ENCODE data around the gene RBM48.
"Not testable (repeated sequence)": the region's sequence is repeated elsewhere in the genome, so short reads cannot be mapped to it uniquely, and the experiment has no call there.

RBM48 gene

DNA sequence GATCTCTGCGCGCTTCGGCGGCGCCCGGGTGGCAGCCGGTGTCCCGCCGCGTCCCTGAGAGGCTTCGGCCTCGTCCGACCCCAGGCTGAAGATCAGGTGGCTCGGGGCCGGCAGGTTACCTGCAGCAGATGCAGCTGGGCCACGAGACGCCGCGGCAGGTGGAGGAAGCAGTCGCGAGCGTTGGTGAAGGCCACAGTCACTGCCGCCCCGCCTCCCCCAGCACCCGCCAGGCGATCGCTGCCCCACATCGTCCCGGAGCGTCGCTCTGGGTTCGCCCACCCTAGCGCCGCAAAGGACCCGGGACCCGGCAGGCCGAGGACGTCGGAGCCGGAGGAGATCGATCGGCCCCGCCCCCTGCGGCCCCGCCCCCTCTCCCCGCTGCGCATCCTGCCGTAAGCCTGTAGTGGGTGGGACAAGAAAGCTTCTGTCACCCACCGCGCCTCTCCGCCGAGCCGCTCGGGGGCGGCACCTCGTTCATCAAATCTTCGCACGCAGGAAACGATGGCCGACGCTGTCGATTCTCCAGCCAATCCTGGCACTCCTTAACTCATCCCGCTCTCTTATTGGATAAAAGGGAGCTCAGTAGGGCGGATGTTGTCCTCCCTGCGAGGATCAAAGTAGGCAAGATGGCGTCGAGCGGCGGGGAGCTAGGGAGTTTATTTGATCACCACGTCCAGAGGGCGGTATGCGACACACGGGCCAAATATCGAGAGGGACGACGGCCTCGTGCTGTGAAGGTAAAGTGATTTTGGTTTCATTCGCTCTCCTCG is at the start of gene RBM48, which contains the start of gene PEX1:
Gene RBM48, plus strand, starts transcription at position 608 of the 770 bp plus-strand sequence. Its CDS starts 19 bp downstream, at position 627.
Gene PEX1, minus strand, starts transcription at position 333 of the 770 bp plus-strand sequence. Its CDS starts 85 bp downstream, at position 248.
- DNase-seq, result peak; percentile 98

GRCh38 chr7:92479146-92479545 is 49.4 kb upstream of the RBM48 start:
- DNase-seq, result not testable (repeated sequence)

DNA sequence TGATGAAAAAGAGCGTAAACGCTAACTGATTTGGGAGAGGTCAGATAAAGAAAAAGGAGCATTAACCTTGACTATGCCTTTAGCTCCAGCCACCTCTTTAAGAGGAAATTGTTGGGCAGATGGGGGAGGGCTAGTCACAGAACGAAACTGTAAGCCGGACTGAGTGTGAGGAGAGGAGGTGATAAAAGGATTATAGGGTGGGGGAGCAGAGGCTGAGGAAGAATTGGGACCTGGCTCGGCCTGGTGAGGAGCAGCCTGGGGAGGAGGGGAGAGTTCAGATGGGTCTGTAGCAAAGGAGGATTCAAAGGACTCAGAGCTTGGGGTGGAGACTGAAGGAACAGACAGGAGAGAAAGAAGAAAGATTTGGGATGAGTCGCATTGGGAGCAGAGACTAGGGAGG is 45.0 kb upstream of the RBM48 start:
- DNase-seq, result not testable (repeated sequence)

DNA sequence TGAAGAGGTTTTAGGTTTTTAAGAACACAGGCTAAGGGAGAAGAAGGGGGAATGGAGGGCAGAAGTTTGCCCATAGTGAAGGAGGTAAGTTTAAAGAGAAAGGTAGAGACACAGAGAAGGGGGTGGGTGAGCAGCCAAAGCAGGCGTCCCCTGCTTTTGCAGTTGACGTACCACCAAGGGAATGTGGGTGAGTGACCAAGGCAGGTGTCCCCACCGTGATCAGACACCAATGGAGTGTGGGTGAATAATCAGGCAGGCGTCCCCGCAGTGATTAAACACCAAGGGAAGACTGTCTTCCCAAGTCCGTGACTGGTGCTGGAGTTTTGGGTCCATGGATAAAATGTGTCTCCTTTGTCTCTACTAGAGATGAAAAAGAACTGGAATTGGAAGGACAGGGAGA is 44.4 kb upstream of the RBM48 start:
- DNase-seq, result not testable (repeated sequence)

GRCh38 chr7:92485267-92485892 is 43.2 kb upstream of the RBM48 start:
- no peak for DNase-seq

DNA sequence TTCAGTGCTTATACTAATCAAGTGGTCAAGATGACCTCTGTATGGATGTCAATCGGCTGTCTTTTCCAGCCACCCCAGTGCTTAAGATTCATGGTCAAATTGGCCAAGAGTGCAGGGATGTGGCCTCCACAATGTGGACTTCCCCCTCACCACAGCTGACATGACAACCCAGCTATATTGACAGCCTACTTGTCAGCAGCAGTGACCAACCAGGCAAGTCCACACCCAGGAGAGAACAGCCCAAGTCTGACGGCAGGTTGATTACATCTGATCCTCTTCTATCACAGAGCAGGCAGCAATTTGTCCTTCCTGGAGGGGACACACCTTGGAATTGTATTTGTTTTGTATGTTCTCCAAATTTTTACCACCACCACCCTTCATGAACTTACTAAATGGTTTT is 42.6 kb upstream of the RBM48 start:
- DNase-seq, result no peak

DNA sequence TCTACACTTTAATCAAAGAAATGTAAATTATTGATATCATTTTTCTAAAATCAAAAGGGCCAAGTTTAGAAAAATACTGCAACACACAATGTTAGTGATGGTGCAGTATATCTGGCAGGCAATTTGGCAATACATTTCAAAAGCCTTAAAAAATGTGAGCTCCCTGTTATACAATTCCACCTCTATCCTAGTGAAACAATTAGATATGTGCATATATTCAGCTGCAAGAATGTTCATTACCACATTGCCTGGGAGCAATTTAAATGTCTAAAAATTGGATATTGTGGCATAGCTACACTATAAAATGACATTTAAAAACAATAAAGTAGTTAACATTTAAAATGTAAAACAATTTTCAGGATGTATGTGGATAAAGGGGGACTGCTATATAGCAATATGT is 40.8 kb upstream of the RBM48 start:
- DNase-seq, result no peak

DNA sequence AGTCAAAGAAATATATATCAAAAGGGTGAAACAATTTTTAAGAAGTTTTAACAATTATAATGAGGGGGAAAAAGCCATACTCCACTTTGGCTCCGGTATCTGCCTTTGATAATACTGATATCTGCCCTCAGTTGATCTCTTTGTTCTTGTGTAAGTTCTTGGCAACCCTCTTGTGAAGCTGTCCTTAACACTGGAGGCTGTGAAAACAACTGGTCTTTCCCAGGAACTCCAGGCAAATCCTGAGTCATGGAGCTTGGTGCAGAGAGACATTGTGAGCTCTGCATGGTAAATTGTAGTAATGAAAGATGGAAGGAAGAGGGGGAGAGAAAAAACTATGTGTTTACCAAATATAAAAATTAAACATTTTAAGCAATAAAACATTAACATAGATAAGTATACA is 39.0 kb upstream of the RBM48 start:
- DNase-seq, result no peak

- DNase-seq, result no peak
Measured at GRCh38 chr7:92496876-92497275, 31.7 kb upstream of the RBM48 start.

GRCh38 chr7:92498557-92498956 is 30.0 kb upstream of the RBM48 start:
- no peak for DNase-seq

DNA sequence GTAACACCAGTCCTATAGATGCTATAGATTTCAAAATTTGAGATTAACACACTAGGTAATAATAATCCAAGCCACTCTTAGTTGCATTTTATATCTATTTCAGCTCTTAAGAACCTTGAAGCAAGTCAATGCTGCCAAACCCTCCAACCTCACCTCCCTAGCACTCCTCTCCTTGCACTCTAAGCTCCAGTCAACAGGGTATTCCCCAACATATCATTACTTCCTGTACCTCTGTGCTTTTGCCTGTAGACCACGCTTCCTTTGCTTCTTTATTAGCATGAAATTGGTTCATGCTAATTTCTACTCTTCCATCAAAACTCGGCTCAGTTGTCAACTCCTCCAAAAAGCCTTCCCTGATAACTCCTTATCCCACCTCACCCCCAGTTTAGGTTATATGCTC is 24.8 kb upstream of the RBM48 start:
- DNase-seq, result no peak

GRCh38 chr7:92504563-92504962 is 24.0 kb upstream of the RBM48 start:
- DNase-seq, result no peak

- no peak for DNase-seq
Measured at GRCh38 chr7:92506363-92506762, 22.2 kb upstream of the RBM48 start.

DNA sequence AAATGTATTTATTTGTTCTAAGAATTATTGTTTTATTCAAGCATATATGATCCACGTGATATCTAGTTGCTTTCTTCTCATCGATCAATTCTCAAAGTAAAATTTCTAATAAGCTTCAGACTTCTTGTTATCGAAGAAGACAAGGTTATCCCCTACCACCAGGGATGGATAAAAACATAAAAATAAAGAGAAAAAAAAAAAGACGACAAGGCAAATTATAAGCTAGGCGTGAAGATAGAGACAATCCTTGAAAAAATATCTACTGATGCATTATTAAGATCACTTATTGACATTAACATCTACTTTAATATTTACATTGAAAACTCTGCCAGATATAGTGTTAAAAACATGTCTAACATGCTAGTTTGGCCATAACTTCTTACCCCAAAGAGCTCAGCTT is 19.6 kb upstream of the RBM48 start:
- DNase-seq, result no peak

DNA sequence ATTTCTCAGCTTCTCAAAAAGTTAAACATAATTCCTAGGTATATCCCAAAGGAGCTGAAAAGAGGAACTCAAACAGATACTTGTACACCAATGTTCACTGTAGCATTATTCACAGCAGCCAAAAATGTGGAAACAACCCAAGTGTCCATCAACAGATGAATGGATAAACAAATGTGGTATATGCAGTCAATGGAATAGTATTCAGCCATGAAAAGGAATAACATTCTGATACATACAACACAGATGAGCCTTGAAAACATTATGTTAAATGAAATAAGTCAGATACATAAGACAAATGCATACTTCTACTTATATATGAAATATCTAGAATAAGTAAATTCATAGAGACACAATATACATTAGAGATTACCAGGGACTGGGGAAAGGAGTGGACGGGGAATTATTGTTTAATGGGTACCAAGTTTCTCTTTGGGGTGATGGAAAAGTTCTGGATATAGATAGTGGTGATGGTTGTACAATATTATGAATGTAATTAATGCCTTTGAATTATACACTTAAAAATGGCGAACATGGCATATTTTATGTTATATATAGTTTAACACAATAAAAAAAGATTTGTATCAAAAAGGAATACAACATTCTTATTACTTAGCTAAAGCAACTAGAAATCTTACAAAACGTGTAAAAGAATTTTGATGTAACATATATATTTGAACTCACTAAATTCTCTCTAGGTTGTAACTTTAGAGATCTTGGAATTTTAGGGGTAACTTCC is 15.3 kb upstream of the RBM48 start:
- DNase-seq, result no peak

- no peak for DNase-seq
Measured at GRCh38 chr7:92517631-92518030, 11.0 kb upstream of the RBM48 start.

DNA sequence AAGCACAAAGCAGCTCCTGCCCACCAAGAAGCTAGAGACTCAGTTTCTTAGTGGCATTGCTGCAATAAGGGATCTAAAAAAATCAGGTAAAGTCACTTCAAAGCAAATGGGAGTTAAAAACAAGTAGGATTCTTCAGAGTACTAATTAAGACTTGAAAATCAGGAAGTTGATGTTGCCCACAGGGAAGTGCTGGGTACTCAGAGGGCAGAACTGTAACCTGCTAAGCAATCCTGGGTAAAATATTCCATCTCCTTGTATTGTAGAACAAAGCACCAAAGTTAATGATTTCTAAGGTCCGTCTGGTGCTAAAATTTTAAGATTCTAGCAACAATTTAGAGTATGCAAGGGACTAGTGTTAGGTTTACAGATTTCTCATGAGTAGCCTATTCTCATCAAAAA is 8.6 kb upstream of the RBM48 start:
- DNase-seq, result no peak

- DNase-seq, result no peak
Measured at GRCh38 chr7:92523110-92523509, 5.5 kb upstream of the RBM48 start.

DNA sequence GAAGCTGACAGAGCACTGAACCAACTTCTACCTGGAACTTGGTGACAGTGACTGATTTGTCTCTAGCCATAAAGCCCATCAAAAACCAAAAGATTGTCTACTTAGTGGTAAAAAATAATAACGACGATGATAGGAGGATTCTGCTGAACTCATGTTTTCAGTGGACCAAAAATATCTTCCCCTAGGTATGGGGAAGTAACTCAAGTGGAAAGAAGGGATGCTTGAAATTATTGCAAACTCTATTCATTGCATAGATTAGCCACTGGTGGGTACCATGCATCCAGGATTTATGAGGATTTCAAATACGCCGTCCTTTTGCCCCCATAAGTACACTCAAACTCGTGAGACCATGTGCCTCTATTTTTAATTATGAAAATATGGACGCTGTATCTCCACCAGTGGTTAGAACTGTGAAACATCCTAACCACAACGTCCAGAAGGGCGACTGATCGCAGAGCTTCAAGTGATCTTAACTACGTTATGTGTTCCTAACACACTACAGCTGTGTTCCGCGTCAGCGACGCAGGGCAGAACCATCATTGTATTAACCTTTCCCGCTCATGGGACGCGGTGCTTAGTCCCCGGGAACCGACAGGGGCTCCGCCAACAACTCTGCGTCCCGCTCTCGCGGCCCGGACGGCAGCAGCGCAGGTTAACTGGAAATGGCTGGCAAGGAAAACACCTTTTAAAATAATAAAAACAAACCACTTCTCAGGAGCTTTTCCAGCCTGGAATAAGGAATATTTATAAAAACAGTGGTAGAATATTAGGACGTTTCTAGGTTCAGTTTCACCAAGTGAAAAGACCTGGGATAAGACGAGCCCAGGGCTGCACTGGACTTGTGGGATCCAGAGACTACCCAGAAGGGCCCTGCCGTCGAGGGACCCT is 1.1 kb upstream of the RBM48 start:
- DNase-seq, result peak; percentile 28

GRCh38 chr7:92528958-92529264 is 316 bp downstream of the RBM48 start:
- no peak for DNase-seq

GRCh38 chr7:92534572-92534971 is 6.0 kb downstream of the RBM48 start:
- no peak for DNase-seq

GRCh38 chr7:92543542-92543941 is 14.9 kb downstream of the RBM48 start:
- DNase-seq, result not testable (repeated sequence)

GRCh38 chr7:92545116-92545515 is 16.5 kb downstream of the RBM48 start:
- not testable (repeated sequence) for DNase-seq
